Mammary epithelial cell (primary cell): ENCODE results near the gene ATF2.

Experiments used
- EZH2 ChIP-seq: IDR thresholded peaks from 2 replicates; pipeline ENCODE4 v1.6.1; 2012; ENCODE audit warnings: low read length, inconsistent platforms, borderline replicate concordance
- TF ChIP-seq, protein P1 (sequence below), 2 donors: IDR thresholded peaks in 1 of 2; conservative IDR thresholded peaks in 1 of 2; 2 replicates each; pipeline ENCODE4 v1.5.1; 2011 to 2012; ENCODE audit warnings: inconsistent platforms in 2 of 2, low read length in 2 of 2, mild to moderate bottlenecking in 2 of 2, control low read depth in 1 of 2, low read depth in 1 of 2; ENCODE audit not compliant: insufficient read depth in 1 of 2; ENCODE audit errors: extremely low read depth in 1 of 2

DNA sequence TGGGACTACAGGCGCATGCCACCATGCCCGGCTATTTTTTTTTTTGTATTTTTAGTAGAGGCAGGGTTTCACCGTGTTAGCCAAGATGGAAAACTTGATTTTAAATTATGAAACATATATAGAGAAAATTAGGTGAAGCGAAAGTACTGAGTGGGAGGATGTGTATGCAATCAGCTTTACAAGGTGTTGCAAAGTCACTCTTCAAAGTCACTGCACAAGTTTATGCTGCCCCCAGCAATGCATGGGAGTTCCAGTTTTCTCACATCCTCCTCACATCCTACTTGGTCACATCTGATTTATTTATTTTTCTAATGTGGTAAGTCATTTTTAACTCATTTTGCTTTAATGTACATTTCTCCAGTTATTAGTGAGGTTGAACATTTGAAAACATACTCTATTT is 113.7 kb downstream of the ATF2 start:
- TF ChIP-seq, protein P1, sequence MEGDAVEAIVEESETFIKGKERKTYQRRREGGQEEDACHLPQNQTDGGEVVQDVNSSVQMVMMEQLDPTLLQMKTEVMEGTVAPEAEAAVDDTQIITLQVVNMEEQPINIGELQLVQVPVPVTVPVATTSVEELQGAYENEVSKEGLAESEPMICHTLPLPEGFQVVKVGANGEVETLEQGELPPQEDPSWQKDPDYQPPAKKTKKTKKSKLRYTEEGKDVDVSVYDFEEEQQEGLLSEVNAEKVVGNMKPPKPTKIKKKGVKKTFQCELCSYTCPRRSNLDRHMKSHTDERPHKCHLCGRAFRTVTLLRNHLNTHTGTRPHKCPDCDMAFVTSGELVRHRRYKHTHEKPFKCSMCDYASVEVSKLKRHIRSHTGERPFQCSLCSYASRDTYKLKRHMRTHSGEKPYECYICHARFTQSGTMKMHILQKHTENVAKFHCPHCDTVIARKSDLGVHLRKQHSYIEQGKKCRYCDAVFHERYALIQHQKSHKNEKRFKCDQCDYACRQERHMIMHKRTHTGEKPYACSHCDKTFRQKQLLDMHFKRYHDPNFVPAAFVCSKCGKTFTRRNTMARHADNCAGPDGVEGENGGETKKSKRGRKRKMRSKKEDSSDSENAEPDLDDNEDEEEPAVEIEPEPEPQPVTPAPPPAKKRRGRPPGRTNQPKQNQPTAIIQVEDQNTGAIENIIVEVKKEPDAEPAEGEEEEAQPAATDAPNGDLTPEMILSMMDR (conservative IDR thresholded peaks at IDR 0.05 in 1 of 2, IDR thresholded peaks at IDR 0.05 in 1 of 2; ENCODE audit: extremely low read depth in 1 of 2, insufficient read depth in 1 of 2, low read depth in 1 of 2, low read length in 2 of 2) = no peak
- no peak for TF ChIP-seq EZH2
